Suppressor macrophage (primary cell): ENCODE measurements around the gene MAGI1.

Experiments
- DNase-seq, 4 experiments: peaks; one replicate each; pipeline ENCODE4 v3.0.0-alpha.2; 2020 to 2022

Gene MAGI1

GRCh38 chr3:66012711-66013110, 26.0 kb downstream of the MAGI1 start:
- no peak for DNase-seq

- no peak for DNase-seq
Observed at GRCh38 chr3:66010739-66011655, 27.7 kb downstream of the MAGI1 start.

GRCh38 chr3:66010348-66010738, 28.4 kb downstream of the MAGI1 start:
- no peak for DNase-seq

DNA sequence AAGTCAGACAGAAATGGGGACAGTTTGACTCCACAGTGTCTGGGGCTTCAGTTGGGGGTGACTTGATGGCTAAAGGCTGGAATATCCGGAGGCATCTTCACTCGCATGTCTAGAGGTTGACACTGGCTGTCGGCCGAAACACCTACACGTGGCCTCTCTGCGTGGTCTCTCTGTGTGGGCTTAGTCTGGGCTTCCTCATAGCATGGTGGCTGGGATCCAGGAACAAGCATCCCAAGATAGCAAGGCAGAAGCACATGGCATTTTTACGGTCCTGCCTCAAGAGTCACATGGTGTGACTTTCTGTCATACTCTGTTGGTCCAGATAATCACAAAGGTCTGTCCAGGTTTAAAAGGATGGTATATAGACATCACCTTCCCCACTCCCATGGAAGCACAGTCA, 34.5 kb downstream of the MAGI1 start:
- no peak for DNase-seq

DNA sequence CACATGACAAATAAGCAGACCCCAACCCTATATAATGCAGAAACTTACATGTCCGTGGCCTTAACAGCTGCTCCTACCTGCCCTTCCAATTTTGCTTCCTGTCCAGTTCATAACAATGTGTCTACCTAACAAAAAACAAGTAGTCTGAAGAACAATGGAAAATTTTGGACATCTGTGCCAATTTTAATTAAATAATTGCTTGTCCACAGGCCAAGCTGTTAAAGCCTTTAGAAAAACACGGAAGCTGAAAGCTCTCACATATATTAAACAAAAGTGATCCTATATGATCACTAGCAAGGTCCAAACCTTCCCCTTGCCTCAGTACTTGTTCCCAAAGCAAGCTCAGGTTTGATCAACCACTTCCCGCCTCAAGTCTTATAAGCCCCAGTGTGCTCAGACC, 37.1 kb downstream of the MAGI1 start:
- DNase-seq = no peak

DNA sequence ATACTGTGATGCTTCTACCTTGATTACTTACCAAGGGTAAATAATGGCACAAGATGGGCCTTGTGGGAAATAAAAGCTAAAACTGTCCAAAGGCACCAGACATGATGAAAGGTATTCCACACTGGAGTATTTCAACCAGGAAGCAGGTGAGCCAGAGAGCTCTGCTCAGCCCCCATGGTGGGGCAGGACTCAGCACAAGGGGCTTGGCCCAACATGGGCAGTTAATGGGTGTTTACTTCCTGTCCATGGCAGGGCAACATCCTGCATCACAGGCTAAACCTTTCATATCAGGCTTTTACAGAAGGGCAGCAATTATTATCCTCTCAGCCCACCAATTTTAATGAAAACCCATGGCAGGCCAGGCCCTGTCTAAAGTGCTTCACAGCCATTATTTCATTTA, 38.2 kb downstream of the MAGI1 start:
- no peak for DNase-seq

DNA sequence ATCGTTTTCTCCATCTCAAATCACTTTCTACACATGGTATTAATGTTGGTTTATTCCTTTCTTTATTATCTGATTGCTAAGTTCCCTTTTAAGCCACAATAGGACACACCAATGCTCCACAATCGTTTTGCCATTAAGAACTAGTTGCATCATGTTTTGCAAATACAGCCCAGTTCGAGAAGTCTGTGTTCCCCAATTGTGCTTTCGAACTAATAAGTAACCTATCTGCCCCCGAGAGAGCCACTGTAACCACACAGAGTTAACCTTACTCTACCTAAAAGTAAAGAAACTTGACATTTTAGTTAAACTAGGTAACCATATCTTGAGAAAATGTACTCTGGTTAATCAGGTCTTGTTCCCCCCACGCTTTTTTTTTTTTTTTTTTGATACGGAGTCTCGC, 39.1 kb downstream of the MAGI1 start:
- DNase-seq = no peak

DNA sequence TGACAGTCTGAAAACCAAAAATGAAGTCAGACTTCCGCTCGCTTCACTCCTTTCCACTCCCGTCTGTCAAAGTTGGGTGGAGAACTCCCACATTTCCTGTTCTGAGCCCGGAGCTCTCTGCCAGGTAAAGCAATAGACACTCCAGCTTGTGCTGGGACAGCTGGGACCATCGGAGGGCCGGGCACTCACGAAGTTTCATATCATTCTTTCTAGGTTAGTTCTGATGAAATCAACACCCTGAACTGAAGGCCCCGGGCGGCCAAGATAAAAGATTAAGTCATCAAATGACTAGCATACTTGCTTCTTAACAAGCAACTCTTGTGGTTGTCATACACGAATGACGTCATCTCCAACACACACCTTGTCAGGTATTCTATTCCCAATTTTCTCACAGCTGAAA, 42.1 kb downstream of the MAGI1 start:
- DNase-seq = no peak

DNA sequence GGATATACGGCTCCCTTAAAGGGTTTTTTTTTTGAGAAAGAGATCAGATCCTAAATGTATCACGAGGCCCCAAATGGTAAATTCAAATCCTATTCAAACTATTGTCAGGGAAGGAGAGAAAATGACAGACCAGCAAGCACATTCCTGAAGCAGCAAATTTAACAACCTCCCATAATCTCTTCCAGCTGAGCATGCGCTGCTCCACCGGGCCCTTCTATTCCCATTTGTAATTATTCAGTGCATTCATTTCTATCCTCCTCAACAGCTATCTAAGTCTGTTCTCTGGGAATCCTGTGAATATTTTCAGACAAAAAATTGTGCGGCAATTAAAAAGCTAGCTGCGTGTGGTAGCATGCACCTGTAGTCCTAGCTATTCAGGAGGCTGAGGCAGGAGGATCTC, 43.2 kb downstream of the MAGI1 start:
- no peak for DNase-seq

DNA sequence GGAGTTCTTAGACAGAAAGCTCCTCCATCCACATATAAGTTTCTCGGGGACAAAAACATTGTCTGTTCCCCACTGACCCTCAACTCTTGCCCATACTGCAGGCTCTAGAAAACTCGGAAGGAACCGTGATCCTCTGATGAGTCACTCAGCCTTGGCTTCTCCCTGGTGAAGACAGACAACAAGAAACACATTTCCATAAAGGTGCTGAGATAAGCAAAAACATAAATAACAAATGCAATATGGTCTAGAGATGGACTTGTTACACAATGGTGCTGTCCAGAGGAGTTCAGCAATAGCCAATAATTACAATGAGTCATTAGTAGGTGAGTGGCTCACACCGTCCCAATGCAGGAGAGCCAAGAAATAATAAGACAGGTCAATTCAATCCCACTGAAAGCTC, 43.7 kb downstream of the MAGI1 start:
- no peak for DNase-seq

DNA sequence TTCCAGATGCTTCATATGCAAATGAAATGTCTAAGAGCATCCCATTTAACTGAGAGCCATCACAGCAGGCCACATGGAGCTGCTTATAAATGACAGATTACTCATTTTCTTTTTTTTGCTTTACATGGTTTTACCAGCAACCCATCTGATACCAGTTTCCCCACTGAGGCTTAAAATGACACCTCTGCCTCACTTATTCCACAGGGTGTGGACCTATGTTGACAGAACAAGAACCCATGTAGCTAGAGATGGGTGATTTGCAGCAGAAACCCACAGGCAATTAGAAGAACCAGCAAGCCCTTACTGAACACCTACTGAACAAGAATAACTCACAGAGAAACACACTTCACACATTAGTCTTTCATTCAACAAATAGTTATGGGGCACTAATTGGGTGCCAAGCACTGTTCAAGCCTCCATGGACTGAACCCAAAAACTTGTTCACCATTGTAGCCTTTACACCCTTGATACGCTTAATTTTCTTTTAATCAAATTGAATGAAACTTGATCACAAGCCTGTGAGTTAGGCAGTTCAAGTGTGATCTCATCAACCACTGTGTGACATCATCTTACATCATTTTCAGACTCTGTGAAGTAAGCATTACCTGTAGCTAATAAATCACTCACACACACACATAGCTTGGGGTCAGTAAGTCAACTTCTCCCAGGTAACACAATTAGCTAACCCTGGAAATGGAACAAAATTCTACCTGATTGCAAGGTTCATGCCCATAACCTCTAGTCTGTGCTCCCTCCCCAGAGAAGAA, 45.4 kb downstream of the MAGI1 start:
- DNase-seq = no peak

GRCh38 chr3:65992106-65992505, 46.6 kb downstream of the MAGI1 start:
- no peak for DNase-seq

DNA sequence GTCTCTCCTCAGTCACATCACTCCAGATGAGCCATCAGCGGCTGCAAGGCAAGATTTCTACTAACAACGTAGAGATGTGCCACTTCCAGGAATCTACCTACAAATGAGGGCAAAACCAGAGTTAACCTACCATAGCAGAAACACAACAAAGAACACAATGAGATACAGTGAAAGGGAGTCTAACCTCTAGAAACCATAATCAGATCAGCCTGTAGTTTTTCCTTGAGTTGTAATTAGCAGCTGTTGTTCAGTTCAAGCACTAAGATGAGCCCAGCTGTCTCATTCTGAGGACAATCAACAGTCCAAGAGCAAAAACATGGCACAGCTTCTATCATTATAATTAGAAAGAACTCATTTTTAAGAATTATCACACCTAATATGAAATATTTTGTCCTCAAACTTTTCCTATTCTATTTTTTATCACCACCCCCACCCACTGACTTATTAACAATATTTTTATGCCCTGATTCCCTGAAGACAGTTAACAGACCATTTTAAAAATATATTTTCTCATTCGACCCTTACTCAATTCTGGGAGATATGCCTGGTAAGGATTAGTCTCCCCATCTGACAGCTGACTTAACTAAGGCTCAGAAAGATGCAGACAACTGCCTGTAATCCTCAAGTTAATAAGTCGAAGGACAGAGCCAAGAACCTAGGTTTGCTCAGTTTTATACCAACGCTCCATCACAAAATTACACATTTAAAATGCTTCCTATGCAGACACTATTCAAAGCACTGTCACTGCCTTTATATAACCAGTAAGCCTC, 50.1 kb downstream of the MAGI1 start:
- no peak for DNase-seq

- no peak for DNase-seq
Observed at GRCh38 chr3:65986285-65986684, 52.4 kb downstream of the MAGI1 start.

- DNase-seq = no peak
Observed at GRCh38 chr3:65984975-65985374, 53.7 kb downstream of the MAGI1 start.

DNA sequence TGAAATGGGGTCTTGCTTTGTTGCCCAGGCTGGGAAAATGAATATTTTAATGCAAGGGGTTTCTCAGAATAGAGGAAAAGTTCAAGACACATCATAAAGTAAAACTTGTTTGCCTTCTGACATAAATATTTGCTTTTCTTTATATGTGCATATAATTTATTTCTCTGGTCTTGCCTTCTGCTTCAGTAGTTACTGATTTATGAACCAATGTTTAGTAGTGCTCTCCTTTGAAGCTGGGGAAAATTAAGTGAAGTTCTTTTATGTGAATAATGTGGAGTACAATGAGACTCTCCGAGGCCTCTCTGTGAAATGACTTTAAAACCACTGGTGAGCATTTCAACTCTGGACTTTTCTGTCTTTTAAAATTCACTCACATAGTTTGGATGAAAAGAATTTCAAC, 55.6 kb downstream of the MAGI1 start:
- DNase-seq = no peak

- DNase-seq = no peak
Observed at GRCh38 chr3:65979731-65980130, 59.0 kb downstream of the MAGI1 start.

GRCh38 chr3:65979162-65979561, 59.6 kb downstream of the MAGI1 start:
- DNase-seq = no peak

- no peak for DNase-seq
Observed at GRCh38 chr3:65978116-65978515, 60.6 kb downstream of the MAGI1 start.

DNA sequence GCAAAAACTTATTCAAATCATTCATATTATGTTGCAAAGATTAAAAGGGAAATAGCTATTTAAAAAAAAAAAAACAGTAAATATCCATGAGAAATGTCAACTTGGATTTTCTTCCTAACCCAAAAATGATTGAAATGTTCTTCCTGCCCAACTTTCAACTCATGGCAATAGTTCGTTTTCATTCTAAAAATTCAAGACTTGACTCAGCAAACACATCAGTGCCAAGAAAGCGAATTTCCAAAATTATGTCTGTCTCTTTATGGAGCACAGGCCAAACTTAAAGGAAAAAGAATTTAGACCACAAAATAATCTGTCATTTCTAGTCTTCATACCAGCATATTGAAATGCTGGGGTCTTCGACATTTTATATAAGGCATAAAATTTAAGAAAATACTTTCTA, 63.7 kb downstream of the MAGI1 start:
- DNase-seq = no peak

GRCh38 chr3:65974509-65974908, 64.2 kb downstream of the MAGI1 start:
- DNase-seq = no peak

DNA sequence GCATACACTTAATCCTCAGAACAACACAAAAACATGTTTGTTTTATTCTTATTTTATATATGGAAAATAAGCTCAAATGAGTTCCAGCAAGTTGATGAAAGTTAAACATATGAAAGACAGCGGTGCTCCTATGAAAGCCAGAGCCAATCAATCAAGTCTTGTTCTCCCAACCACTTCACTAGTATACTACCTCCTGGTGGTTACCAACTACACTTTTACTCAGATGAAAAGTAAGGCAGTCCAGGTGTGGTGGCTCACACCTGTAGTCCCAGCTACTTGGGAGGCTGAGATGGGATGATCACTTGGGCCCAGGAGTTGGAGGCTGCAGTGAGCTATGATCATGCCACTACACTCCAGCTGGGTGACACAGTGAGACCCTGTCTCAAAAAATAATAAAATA, 66.0 kb downstream of the MAGI1 start:
- DNase-seq = no peak
